Vagina (tissue), 2 donors: ENCODE data around the gene GOLGA5. TPM values are rescaled to one million over a fixed set of nuclear protein-coding genes. Genes with fewer than 3 reads are reported as not detected.
A peak's percentile ranks its signal among the peaks of the same experiment; 100 is the strongest.
"Not testable (repeated sequence)": the region's sequence is repeated elsewhere in the genome, so short reads cannot be mapped to it uniquely, and the experiment has no call there.

Source experiments
- DNase-seq, 2 donors: peaks; one replicate each; pipeline ENCODE4 v3.0.0-alpha.2; 2017; ENCODE audit errors: extremely low spot score in 2 of 2
- H3K27ac ChIP-seq: fragments of 200-600 bp; sonication (generic); one replicate; pipeline ENCODE4 v1.5.1; 2019
- H3K27me3 ChIP-seq: fragments of 200-600 bp; sonication (generic); one replicate; pipeline ENCODE4 v1.5.1; 2019
- H3K36me3 ChIP-seq, 2 donors: fragments of 200-600 bp; sonication (generic); one replicate each; pipeline ENCODE4 v1.5.1; 2017 to 2019
- H3K4me1 ChIP-seq: fragments of 200-600 bp; sonication (generic); one replicate; pipeline ENCODE4 v1.5.1; 2019
- H3K4me3 ChIP-seq, 2 donors: fragments of 200-600 bp; sonication (generic); 1 replicate in 1 of 2; 2 replicates in 1 of 2; pipeline ENCODE4 v1.5.1; 2016 to 2019
- H3K9me3 ChIP-seq: fragments of 200-600 bp; sonication (generic); one replicate; pipeline ENCODE4 v1.5.1; 2019
- POLR2A ChIP-seq, 2 donors: fragments of 450-650 bp; IDR thresholded peaks; one replicate each; pipeline ENCODE4 v1.6.1; 2017; ENCODE audit warnings: antibody characterized with exemption in 2 of 2, mild to moderate bottlenecking in 2 of 2, moderate library complexity in 2 of 2
- POLR2AphosphoS5 ChIP-seq, 2 donors: sonication (generic); formaldehyde crosslinking; IDR thresholded peaks; one replicate each; pipeline ENCODE4 v1.9.0; 2017; ENCODE audit warnings: antibody characterized with exemption in 2 of 2, mild to moderate bottlenecking in 2 of 2, low read depth in 1 of 2; ENCODE audit not compliant: insufficient read depth in 1 of 2
- intact Hi-C: fragments of 100-400 bp; cut with DNase I; formaldehyde crosslinking; loops from one replicate; pipeline ENCODE4 v1.15.1; 2023
- total RNA-seq: library from RNA; depleted of rRNA; stranded (reverse); fragments of >200 nt; gene quantifications from one replicate; pipeline ENCODE4 v1.2.3, GENCODE V29; 2016
- TF ChIP-seq, protein P1 (sequence below), 3 experiments: fragments of 450-650 bp in 2 of 3; fragments of 200-600 bp in 1 of 3; sonication (generic) in 1 of 3; IDR thresholded peaks; one replicate each; pipeline ENCODE4 v1.5.1; 2017 to 2019; ENCODE audit warnings: antibody characterized with exemption in 3 of 3, mild to moderate bottlenecking in 2 of 3, moderate library complexity in 2 of 3

Gene GOLGA5
- total RNA-seq, 1 donor from 2014 or later: 30.0 TPM

DNA sequence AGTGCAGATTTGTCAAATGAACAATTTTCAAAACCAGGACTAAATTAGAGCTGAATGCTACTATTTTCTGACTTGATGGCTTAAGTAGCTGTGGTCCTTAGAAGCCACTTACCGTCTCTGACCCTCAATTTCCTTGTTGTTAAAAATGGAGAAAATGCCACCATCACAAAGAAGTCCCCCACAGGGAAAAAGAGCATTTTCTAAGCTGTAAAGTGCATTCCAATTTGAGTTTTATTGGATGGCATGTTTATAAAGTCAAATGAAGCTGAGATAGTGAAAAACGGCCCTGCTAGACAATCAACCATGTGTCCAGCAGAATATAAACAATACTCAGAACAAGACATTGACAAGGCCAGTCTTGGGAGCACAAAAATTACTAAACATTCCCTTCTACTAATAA is 53.6 kb downstream of the GOLGA5 start:
- H3K27me3 ChIP-seq: no peaks in the 10 kb centered on the region
- H3K4me3 ChIP-seq: no peak overlapping the region
- no peaks in the 10 kb centered on the region for H3K9me3 ChIP-seq
- no peak for DNase-seq
- H3K4me1 ChIP-seq: no peaks in the 10 kb centered on the region
- TF ChIP-seq POLR2A (IDR thresholded peaks at IDR 0.05) (no peak), POLR2AphosphoS5 (IDR thresholded peaks at IDR 0.05; ENCODE audit: insufficient read depth in 1 of 2, low read depth in 1 of 2) (no peak)
- TF ChIP-seq, protein P1, sequence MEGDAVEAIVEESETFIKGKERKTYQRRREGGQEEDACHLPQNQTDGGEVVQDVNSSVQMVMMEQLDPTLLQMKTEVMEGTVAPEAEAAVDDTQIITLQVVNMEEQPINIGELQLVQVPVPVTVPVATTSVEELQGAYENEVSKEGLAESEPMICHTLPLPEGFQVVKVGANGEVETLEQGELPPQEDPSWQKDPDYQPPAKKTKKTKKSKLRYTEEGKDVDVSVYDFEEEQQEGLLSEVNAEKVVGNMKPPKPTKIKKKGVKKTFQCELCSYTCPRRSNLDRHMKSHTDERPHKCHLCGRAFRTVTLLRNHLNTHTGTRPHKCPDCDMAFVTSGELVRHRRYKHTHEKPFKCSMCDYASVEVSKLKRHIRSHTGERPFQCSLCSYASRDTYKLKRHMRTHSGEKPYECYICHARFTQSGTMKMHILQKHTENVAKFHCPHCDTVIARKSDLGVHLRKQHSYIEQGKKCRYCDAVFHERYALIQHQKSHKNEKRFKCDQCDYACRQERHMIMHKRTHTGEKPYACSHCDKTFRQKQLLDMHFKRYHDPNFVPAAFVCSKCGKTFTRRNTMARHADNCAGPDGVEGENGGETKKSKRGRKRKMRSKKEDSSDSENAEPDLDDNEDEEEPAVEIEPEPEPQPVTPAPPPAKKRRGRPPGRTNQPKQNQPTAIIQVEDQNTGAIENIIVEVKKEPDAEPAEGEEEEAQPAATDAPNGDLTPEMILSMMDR (IDR thresholded peaks at IDR 0.05): no peak
- H3K36me3 ChIP-seq: no peaks in the 10 kb centered on the region
- intact Hi-C loops: no loop called here
- H3K27ac ChIP-seq: no peak overlapping the region

DNA sequence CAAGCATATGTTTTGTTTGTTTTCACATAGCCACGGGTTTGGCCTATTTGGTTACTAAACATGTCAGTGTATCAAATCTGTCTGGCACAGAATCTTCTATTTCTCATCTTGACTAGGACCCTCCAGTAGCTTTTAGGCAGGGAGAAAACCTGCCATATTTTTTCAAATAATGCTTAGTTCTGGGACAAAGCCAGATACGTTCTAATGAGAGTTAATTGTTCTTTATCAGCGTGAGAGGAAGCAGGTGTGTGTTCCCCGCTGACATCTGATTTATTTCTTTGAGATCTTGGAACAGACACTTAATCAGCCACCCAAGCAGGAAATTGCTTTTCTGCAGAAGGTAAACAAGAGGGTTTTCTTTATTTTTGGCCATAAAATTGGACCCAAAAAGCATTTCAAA is 54.8 kb downstream of the GOLGA5 start:
- Histone ChIP-seq H3K27ac (no peak overlapping the region), H3K36me3 (no peaks in the 10 kb centered on the region), H3K9me3 (no peaks in the 10 kb centered on the region), H3K4me3 (no peak overlapping the region), H3K4me1 (no peaks in the 10 kb centered on the region), H3K27me3 (no peaks in the 10 kb centered on the region)
- no peak for TF ChIP-seq POLR2A (IDR thresholded peaks at IDR 0.05)
- TF ChIP-seq, protein P1 (IDR thresholded peaks at IDR 0.05): no peak
- TF ChIP-seq POLR2AphosphoS5 (IDR thresholded peaks at IDR 0.05; ENCODE audit: insufficient read depth in 1 of 2, low read depth in 1 of 2): peak in 1 of 2 donors; percentile 64
- DNase-seq: no peak
- intact Hi-C loops: no loop called here

DNA sequence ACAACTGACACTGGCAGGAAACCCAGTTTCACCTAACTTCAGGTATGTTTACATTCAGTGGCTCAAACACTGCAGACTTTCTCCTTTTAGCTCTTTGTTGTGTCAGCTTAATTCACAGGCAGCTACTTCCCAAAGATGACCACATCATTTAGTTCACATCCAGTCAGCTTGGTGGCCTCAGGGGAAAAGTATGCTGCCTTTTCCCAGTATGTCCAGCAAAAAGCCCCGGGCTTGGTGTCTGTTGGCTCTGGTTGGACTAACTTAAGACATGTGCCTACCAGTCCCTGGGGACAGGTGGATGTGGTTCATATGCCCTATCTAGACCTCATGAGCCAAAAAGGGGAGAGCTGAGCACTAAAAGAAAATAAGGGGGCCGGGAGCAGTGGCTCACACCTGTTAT is 56.4 kb downstream of the GOLGA5 start:
- no peak overlapping the region for H3K27ac ChIP-seq
- intact Hi-C loops: no loop called here
- no peaks in the 10 kb centered on the region for H3K27me3 ChIP-seq
- no peaks in the 10 kb centered on the region for H3K9me3 ChIP-seq
- H3K4me1 ChIP-seq: no peaks in the 10 kb centered on the region
- TF ChIP-seq, protein P1 (IDR thresholded peaks at IDR 0.05): no peak
- no peak for TF ChIP-seq POLR2A (IDR thresholded peaks at IDR 0.05)
- no peak for TF ChIP-seq POLR2AphosphoS5 (IDR thresholded peaks at IDR 0.05; ENCODE audit: insufficient read depth in 1 of 2, low read depth in 1 of 2)
- H3K4me3 ChIP-seq: no peak overlapping the region
- no peaks in the 10 kb centered on the region for H3K36me3 ChIP-seq
- no peak for DNase-seq

DNA sequence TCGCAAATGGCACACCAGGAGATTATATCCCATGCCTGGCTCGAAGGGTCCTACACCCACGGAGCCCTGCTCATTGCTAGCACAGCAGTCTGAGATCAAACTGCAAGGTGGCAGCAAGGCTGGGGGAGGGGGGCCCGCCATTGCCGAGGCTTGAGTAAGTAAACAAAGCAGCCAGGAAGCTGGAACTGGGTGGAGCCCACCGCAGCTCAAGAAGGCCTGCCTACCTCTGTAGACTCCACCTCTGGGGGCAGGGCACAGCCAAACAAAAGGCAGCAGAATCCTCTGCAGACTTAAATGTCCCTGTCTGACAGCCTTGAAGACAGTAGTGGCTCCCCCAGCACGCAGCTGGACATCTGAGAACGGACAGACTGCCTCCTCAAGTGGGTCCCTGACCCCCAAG is 59.0 kb downstream of the GOLGA5 start:
- H3K9me3 ChIP-seq, H3K36me3 ChIP-seq, H3K4me3 ChIP-seq, intact Hi-C loops, H3K27ac ChIP-seq, H3K27me3 ChIP-seq, H3K4me1 ChIP-seq, DNase-seq: not testable (repeated sequence)

DNA sequence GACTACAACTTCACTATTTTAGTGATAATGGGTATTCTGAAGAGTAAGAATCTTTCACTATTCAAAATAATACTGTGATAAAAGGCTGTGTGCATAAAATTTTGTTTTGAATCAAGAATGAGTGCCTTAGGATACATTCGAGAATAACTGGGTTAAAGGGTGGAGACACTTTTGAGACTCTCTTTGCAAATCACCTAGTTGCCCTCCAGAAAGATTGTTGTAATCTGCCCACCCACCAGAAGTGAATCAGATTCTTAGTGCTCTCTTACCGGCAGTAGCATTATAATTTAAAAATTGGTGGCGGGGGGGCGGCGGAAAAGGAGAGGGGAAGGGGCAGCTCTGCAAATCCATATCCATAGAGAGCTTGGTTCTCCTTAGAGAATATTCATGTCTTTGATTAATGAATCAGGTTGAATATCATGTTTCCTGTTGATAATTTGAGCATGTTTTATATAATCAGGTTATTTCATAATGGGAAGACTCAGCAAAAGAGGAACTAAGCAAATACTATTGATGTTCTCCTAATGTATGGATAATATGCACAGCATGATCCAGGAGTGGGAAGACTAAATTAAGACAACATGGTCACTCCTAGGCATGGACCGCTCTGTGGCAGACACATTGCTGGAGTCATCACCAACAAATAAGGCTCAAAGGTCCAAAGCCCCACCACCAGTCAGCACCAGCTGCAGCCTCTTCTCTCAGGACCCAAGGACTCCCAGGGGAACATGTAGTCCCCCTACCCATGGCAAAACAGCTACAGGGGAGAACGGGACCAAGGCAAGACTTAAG is 66.1 kb downstream of the GOLGA5 start:
- Histone ChIP-seq H3K27ac (no peak overlapping the region), H3K4me3 (no peak overlapping the region), H3K27me3 (no peaks in the 10 kb centered on the region), H3K9me3 (no peaks in the 10 kb centered on the region), H3K4me1 (no peaks in the 10 kb centered on the region), H3K36me3 (no peaks in the 10 kb centered on the region)
- TF ChIP-seq POLR2AphosphoS5 (IDR thresholded peaks at IDR 0.05; ENCODE audit: insufficient read depth in 1 of 2, low read depth in 1 of 2): no peak
- no peak for TF ChIP-seq POLR2A (IDR thresholded peaks at IDR 0.05)
- TF ChIP-seq, protein P1 (IDR thresholded peaks at IDR 0.05): no peak
- no peak for DNase-seq
- intact Hi-C loops: no loop called here
